Memory B cell (primary cell): ENCODE results near the gene ERCC4.

Experiments used
- ATAC-seq: fragments of 150-1000 bp; cut with Tn5 transposase; 2 replicates; pipeline ENCODE4 v1.10.0; 2021; ENCODE audit warnings: low read depth, mild to moderate bottlenecking, moderate library complexity
- DNase-seq, 2 donors: peaks; one replicate each; pipeline ENCODE4 v3.0.0; 2022; ENCODE audit warnings: low spot score in 2 of 2
- H3K27ac Mint-ChIP-seq: one replicate; pipeline ENCODE4 v1.8.0; 2022; ENCODE audit warnings: mild to moderate bottlenecking, moderate library complexity, mixed read lengths
- H3K27me3 Mint-ChIP-seq: one replicate; pipeline ENCODE4 v1.8.0; 2022; ENCODE audit warnings: mixed read lengths
- H3K36me3 Mint-ChIP-seq: one replicate; pipeline ENCODE4 v1.8.0; 2022; ENCODE audit warnings: mild to moderate bottlenecking, mixed read lengths
- H3K4me1 Mint-ChIP-seq: one replicate; pipeline ENCODE4 v1.8.0; 2022; ENCODE audit warnings: mixed read lengths
- H3K4me3 Mint-ChIP-seq: one replicate; pipeline ENCODE4 v1.8.0; 2022; ENCODE audit warnings: mild to moderate bottlenecking, moderate library complexity, mixed read lengths
- H3K9me3 Mint-ChIP-seq: one replicate; pipeline ENCODE4 v1.8.0; 2022; ENCODE audit warnings: mixed read lengths

The ERCC4 gene

DNA sequence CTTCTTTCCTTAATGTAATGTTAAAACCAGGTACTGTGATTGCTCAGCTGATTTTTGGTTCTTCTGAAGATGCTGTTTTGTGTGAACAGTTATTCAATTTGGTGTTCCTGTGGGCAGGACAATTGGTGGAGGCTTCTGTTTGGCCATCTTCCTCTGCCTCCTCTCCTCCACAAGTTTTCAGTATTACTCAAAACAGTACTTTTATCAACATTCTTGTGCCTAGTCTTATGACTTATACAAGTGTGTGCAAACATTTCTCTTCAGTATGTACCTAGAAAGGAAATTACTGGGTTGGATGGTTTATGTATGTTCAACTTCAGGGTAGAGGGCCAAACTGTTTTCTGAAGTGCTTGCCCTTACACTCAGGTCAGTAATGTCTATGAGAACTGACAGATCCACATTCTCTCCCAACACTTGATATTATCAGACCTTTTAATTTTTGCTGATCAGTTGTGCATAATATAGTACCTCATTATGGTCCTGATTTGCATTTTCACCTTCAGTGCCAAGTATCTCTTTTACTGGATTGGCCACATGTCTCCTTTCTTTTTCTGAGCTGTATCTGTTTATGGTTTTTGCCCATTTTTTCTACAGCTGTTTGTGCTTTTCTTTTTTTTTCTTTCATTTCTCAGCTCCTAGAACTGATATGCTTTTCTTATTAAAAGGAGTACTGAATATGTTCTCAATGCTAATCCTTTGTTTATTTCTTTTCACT, 50.9 kb downstream of the ERCC4 start:
- Mint-ChIP-seq H3K4me3 (no peak overlapping the region), H3K36me3 (peaks cover 3% of the 10 kb centered on the region), H3K9me3 (peaks cover 13% of the 10 kb centered on the region), H3K27ac (no peak overlapping the region), H3K4me1 (no peaks in the 10 kb centered on the region), H3K27me3 (peaks cover 11% of the 10 kb centered on the region)
- no peak for DNase-seq
- ATAC-seq: no peak

DNA sequence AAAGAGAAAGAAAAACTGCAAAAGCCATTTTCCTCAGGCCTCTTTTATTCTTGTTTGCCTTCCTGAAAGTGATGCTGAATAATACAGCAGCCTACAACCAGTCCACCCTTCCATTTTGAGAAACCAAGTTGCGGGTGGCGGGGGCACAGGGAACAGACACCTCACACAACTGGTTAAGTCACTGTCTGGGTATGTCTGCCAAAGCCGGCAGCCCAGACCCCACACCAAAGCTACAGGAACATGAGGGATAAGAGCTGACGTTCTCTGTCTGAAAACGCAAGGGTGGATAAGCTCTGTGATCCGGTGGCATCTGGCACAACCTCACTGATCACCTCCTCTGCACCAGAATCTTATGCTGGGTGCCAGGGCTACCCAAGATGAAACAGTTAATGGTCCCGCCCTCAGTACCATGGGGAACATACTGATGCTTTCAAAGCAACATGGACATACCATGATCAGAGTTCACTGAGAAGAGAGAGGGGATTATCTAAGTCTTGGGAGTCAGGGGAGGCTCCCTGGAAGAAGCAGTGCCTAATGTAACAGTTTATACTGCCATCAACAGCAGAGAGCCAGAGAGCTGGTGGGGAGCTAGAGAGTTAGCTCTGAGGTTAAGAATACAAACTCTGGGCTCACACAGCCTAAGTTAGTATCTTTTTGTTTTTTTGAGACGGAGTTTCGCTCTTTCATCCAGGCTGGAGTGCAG, 53.5 kb downstream of the ERCC4 start:
- H3K27ac Mint-ChIP-seq: no peak overlapping the region
- H3K27me3 Mint-ChIP-seq: peaks cover 7% of the 10 kb centered on the region
- ATAC-seq: no peak
- peaks cover 7% of the 10 kb centered on the region for H3K9me3 Mint-ChIP-seq
- no peak for DNase-seq
- peaks cover 3% of the 10 kb centered on the region for H3K36me3 Mint-ChIP-seq
- H3K4me3 Mint-ChIP-seq: no peak overlapping the region
- no peaks in the 10 kb centered on the region for H3K4me1 Mint-ChIP-seq

DNA sequence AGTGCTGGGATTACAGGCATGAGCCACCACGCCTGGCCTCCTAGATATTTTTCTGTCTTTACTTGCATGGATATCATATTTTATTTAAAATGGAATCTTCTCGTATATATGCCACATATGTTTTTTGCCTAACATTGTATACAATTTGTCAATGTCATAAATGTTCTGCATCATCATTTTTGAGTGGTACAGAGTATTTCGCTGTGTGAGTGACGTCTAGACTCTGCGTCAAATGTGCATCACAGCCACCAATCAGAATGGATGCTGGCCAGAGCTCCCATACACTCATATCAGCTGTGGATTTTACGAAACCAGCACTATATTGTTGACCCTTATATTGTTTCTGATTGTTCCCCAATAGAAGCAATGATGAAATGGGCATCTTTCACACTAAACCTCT, 57.2 kb downstream of the ERCC4 start:
- Mint-ChIP-seq H3K4me1 (no peaks in the 10 kb centered on the region), H3K36me3 (peaks cover 3% of the 10 kb centered on the region), H3K4me3 (no peak overlapping the region), H3K9me3 (peaks cover 9% of the 10 kb centered on the region), H3K27me3 (peaks cover 2% of the 10 kb centered on the region), H3K27ac (no peak overlapping the region)
- no peak for DNase-seq
- no peak for ATAC-seq

DNA sequence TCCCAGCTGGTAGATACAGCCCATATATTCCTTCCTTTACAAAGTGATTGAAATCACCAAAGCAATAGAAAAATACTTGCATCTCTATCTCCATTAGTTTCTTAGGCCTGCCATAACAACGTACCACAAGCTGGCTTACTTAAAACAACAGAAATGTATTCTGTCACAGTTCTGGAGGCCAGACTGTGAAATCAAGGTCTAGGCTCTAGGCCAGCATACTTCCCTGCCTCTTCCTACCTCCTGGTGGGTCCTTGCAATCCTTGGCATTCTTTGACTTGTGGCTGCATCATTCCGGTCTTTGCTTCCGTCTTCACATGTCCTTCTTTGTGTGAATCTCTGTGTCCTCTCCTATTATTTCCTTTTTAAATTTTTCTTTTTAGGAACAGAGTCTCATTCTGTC, 62.5 kb downstream of the ERCC4 start:
- peaks cover 6% of the 10 kb centered on the region for H3K9me3 Mint-ChIP-seq
- H3K4me3 Mint-ChIP-seq: no peak overlapping the region
- no peaks in the 10 kb centered on the region for H3K27me3 Mint-ChIP-seq
- H3K4me1 Mint-ChIP-seq: no peaks in the 10 kb centered on the region
- DNase-seq: no peak
- no peak for ATAC-seq
- no peaks in the 10 kb centered on the region for H3K36me3 Mint-ChIP-seq
- H3K27ac Mint-ChIP-seq: no peak overlapping the region

DNA sequence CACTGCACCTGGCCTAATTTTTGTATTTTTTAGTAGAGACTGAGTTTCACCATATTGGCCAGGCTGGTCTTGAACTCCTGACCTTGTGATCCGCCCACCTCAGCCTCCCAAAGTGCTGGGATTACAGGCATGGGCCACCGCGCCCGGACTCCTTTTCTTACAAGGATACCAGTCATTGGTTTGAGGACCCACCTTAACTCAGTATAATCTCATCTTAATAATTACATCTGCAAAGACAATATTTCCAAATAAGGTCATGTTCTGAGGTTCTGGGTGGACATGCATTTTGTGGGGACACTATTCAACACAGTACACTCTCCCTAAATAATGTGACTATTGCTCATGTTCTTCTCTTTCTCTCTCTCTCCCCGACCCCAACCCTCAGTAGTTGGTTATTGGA, 63.7 kb downstream of the ERCC4 start:
- no peaks in the 10 kb centered on the region for H3K36me3 Mint-ChIP-seq
- H3K27ac Mint-ChIP-seq: no peak overlapping the region
- ATAC-seq: no peak
- no peaks in the 10 kb centered on the region for H3K4me1 Mint-ChIP-seq
- H3K27me3 Mint-ChIP-seq: no peaks in the 10 kb centered on the region
- no peak overlapping the region for H3K4me3 Mint-ChIP-seq
- H3K9me3 Mint-ChIP-seq: peaks cover 6% of the 10 kb centered on the region
- no peak for DNase-seq

DNA sequence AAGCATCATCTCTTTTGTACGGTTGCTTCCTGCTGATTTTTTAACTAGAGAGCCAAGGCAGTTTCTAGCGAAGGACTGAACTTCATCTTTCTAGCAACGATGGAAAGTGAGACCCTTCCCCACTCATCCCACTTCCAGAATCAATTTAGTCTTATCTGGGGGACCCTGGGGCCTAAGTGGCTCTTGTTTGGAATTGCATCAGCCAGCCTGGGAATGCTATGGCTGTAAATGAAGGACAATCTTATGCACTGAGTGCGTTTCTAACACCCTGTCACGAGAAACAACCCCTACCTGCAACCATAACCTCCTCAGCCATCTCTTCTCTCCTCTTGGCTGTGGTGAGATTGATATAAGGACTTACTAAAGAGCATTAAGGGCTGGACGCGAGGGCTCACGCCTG, 64.8 kb downstream of the ERCC4 start:
- no peak overlapping the region for H3K27ac Mint-ChIP-seq

DNA sequence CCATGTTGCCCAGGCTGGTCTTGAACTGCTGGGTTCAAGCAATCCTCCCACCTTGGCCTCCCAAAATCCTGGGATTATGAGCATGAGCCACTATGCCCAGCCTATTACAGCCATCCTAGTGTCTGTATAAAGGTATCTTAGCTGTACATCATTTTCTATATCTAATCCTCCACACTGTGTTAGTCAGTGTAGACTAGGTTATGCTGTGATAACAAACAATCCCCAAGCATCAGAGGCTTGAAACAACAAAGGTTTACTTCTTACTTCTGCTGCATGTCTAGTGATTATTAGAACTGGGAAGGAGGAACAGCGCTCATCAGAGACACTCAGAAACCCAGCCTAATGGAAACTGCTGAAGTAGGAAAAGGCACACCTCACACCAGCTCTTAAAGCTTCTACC, 68.1 kb downstream of the ERCC4 start:
- H3K27ac Mint-ChIP-seq: no peak overlapping the region
- no peaks in the 10 kb centered on the region for H3K36me3 Mint-ChIP-seq
- H3K9me3 Mint-ChIP-seq: no peaks in the 10 kb centered on the region
- no peaks in the 10 kb centered on the region for H3K27me3 Mint-ChIP-seq
- no peak for ATAC-seq
- H3K4me3 Mint-ChIP-seq: no peak overlapping the region
- H3K4me1 Mint-ChIP-seq: no peaks in the 10 kb centered on the region
- no peak for DNase-seq

More for the DNA sequence above, 64.8 kb downstream of the ERCC4 start:
- Mint-ChIP-seq H3K4me1 (no peaks in the 10 kb centered on the region), H3K27me3 (no peaks in the 10 kb centered on the region), H3K36me3 (no peaks in the 10 kb centered on the region), H3K4me3 (no peak overlapping the region), H3K9me3 (peaks cover 4% of the 10 kb centered on the region)
- DNase-seq: no peak
- no peak for ATAC-seq

DNA sequence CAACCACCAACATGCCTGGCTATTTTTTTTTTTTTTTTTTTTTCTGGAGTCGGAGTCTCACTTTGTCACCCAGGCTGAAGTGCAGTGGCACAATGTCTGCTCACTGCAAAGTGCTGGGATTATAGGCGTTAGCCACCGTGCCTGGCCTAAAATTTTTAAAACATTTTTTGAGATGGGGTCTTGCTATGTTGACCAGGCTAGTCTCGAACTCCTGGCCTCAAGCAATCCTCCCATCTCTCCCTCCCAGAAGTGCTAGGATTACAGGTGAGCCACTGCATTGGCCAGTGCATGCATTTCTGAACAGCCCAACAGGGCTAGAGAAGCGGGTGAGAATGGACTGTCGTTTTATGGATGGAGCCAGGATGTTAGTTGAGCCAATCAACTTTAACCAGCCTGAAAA, 72.4 kb downstream of the ERCC4 start:
- no peaks in the 10 kb centered on the region for H3K27me3 Mint-ChIP-seq
- no peaks in the 10 kb centered on the region for H3K36me3 Mint-ChIP-seq
- H3K27ac Mint-ChIP-seq: no peak overlapping the region
- DNase-seq (no peak), ATAC-seq (no peak)
- H3K9me3 Mint-ChIP-seq: peaks cover 2% of the 10 kb centered on the region
- no peak overlapping the region for H3K4me3 Mint-ChIP-seq
- no peaks in the 10 kb centered on the region for H3K4me1 Mint-ChIP-seq

DNA sequence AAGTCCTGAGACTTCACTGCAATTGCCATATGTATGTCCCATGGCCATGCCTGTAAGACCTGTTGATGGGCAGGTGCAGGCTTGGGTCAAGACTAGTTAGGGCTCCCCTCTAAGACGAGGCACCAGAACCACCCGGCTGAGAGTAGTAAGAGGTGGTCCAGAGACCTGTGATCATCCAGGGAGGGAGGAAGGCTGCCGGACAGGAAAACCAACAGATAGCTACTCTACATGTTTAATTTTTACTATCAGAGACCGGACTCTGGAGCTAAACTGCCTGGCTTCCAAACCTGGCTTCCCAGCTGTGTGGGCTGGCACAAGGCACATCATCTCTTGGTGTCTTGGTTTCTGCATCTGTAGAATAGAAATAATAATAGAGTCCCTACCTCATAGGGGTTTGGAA, 73.0 kb downstream of the ERCC4 start:
- Mint-ChIP-seq H3K4me1 (peaks cover 3% of the 10 kb centered on the region), H3K27ac (no peak overlapping the region), H3K27me3 (no peaks in the 10 kb centered on the region), H3K4me3 (no peak overlapping the region), H3K9me3 (peaks cover 2% of the 10 kb centered on the region), H3K36me3 (no peaks in the 10 kb centered on the region)
- no peak for DNase-seq
- no peak for ATAC-seq

DNA sequence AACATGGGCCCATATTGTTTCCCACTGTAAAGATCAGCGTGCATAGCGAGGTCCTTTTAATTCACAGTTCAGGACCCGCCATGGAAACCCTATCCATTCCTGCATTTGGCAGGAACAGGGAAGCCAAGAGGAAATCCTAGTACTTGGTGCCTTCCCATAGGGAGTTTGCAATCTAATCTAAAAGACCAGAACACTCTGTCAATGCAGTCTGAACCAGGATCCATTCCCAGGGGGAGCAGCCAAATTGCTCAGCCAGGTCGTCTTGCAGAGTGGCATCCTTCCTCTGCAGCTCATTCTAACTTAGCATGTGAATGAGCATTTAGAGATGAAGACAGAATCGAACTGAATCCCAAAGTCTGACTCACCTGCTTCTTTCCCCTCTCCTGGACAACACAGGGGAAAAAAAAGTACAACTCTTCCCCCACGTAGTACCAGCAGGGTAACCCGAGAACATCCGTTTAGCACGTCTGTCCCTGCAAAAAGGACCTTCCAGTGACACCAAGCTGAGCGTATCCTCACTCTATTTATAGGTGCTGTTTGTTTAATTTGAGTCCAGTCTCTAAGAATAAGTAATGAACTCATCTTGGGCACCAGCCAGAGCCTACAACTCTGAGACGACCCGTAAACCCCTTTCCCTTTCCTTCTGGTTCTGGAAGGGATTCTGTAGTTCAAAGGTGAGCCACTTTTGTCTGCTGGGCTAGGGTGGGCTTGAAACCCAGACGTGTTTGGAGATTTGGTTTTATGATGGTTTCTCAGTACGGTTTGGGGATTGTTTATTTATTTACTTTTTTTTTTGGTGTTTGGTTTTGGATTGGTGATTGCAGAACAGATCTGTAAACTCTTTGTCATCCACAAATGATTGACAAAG, 74.5 kb downstream of the ERCC4 start:
- Mint-ChIP-seq H3K27me3 (no peaks in the 10 kb centered on the region), H3K4me3 (no peak overlapping the region), H3K27ac (no peak overlapping the region), H3K36me3 (no peaks in the 10 kb centered on the region), H3K4me1 (peaks cover 10% of the 10 kb centered on the region), H3K9me3 (peaks cover 2% of the 10 kb centered on the region)
- DNase-seq (no peak), ATAC-seq (no peak)

DNA sequence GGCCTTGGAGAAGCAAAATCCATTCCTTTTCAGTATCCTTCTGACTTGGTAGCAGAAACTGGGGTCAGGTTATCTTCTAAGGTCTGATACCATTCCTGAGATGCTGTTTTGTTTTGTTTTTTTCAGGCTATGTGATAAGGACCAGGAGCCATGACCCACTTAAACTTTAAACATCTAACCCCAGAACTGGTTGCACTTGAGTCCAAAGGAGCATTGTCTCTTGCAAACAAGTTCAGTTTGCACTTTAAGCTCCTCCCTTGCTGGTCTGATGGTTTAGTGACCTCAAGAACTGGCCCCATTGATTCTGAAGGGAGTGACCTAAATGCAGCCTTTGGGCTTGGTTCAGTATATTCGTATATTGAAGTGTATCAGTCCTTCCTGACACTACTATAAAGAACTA, 75.2 kb downstream of the ERCC4 start:
- DNase-seq (no peak), ATAC-seq (no peak)
- H3K4me3 Mint-ChIP-seq: no peak overlapping the region
- no peak overlapping the region for H3K27ac Mint-ChIP-seq
- no peaks in the 10 kb centered on the region for H3K27me3 Mint-ChIP-seq
- H3K9me3 Mint-ChIP-seq: peaks cover 2% of the 10 kb centered on the region
- no peaks in the 10 kb centered on the region for H3K36me3 Mint-ChIP-seq
- peaks cover 17% of the 10 kb centered on the region for H3K4me1 Mint-ChIP-seq

DNA sequence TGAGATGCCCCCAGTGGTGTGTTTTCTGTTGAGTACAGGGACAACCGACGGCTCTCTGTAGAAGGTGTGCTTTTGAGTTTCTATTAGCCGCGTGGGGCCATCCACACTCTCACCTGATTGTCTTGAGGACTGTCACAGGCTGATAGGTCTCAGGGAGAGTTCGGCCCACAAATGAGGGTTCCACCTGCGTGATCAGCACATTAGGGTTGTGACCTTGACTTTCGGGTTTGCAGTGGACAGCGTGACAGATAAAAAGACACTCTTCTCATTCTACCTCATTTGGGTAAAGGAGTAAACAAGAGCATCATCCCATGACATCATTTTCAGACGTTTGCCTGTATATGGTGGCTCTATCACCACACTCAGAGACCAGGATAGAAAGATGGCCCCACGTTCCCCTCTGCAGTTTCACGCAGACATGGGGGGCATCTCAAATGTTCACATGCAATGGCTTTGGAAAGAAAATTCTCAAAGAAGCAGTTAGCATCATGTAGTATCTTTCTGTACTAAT, 76.9 kb downstream of the ERCC4 start:
- DNase-seq (no peak), ATAC-seq (no peak)
- Mint-ChIP-seq H3K36me3 (no peaks in the 10 kb centered on the region), H3K27ac (no peak overlapping the region), H3K4me3 (no peak overlapping the region), H3K27me3 (no peaks in the 10 kb centered on the region), H3K4me1 (peaks cover 17% of the 10 kb centered on the region), H3K9me3 (peaks cover 2% of the 10 kb centered on the region)

DNA sequence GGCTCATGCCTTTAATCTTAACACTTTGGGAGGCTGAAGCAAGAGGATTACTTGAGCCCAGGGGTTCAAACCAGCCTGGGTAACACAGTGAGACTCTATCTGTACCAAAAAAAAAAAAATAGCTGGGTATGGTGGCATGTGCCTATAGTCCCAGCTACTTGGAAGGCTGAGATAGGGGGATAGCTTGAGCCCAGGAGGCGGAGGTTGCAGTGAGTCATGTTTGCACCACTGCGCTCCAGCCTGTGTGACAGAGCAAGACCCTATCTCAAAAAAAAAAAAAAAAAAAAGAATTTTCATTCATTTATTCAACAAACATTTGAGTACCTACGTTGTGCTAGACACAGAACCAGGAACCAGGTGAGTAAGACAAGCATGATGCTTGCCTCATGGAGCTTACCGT, 77.6 kb downstream of the ERCC4 start:
- peak overlapping the region; percentile 22 for H3K27ac Mint-ChIP-seq
- H3K27me3 Mint-ChIP-seq: no peaks in the 10 kb centered on the region
- DNase-seq (no peak), ATAC-seq (no peak)
- H3K9me3 Mint-ChIP-seq: peaks cover 2% of the 10 kb centered on the region
- peak overlapping the region; percentile 28 for H3K4me3 Mint-ChIP-seq
- H3K4me1 Mint-ChIP-seq: peaks cover 17% of the 10 kb centered on the region
- no peaks in the 10 kb centered on the region for H3K36me3 Mint-ChIP-seq

DNA sequence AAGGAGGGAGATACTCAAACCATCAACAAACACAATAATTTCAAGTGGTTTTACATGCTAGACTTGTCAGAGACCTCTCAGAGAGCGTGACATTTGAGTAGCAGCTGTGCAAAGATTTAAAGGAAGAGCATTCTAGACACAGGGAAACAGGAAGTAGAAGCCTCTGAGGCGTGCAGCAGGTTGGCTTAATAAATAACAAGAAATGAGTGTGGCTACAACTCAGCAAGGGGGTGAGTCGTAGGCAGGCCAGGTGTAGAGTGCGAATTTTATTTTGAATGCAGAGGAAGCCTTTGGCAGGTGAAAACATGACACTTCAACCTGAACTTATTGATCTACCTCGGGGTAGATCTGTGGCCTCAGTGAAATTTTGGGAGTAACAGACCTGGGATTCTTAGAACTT, 78.0 kb downstream of the ERCC4 start:
- peak overlapping the region; percentile 22 for H3K27ac Mint-ChIP-seq
- ATAC-seq: peak; percentile 91
- peak overlapping the region; percentile 28 for H3K4me3 Mint-ChIP-seq
- no peaks in the 10 kb centered on the region for H3K36me3 Mint-ChIP-seq
- H3K4me1 Mint-ChIP-seq: peaks cover 20% of the 10 kb centered on the region
- peaks cover 2% of the 10 kb centered on the region for H3K9me3 Mint-ChIP-seq
- no peaks in the 10 kb centered on the region for H3K27me3 Mint-ChIP-seq
- DNase-seq: peak in 1 of 2 donors; percentile 19
